Measurements from ENCODE around the gene TAAR6. TPM values are rescaled to one million over a fixed set of nuclear protein-coding genes. Genes with fewer than 3 reads are reported as not detected.

The TAAR6 gene
- total and polyA plus RNA-seq, 9 of the 15 experiments (the other 6 are each of a cell fraction or from before 2014, with no cell fraction given): not detected

GRCh38 chr6:132611616-132612015 lies 41.5 kb downstream of the TAAR6 start:
- ChIA-PET CTCF (ENCODE audit: low intra/inter-chr PET ratio) (no interaction called here), POLR2A (no interaction called here)
- in situ Hi-C loops (cut with MboI): no loop called here
- H3K36me3 ChIP-seq (ENCODE audit: control insufficient read depth, insufficient read depth, low read length): no peaks in the 10 kb centered on the region
- no TSS peak for BruUV-seq (replicated peaks)
- DNase-seq (ENCODE audit: extremely low read depth in 1 of 4, low spot score in 3 of 4) (no peak), ATAC-seq (no peak), FAIRE-seq (no peak)
- no peak overlapping the region for H3K9ac ChIP-seq (ENCODE audit: insufficient read depth in 1 of 2, low read depth in 2 of 2, low read length in 2 of 2)
- H3K9me1 ChIP-seq (ENCODE audit: control insufficient read depth, insufficient read depth, low read length): no peaks in the 10 kb centered on the region
- H3K9me3 ChIP-seq (replicated peaks; ENCODE audit: control insufficient read depth, insufficient read depth, low read depth, low read length): no peaks in the 10 kb centered on the region
- 0% methylated on average over 2 of the region's 2 CpGs for WGBS (ENCODE audit: insufficient coverage, low coverage, missing lambda C conversion rate)
- H4K20me1 ChIP-seq (replicated peaks; ENCODE audit: control insufficient read depth, insufficient read depth, low read length): no peaks in the 10 kb centered on the region
- H3K4me3 ChIP-seq: no peak overlapping the region
- no peak overlapping the region for H2AFZ ChIP-seq (ENCODE audit: low read depth, low read length)
- no peak overlapping the region for H3K27ac ChIP-seq (ENCODE audit: extremely low read depth, low read depth, low read length)
- no peaks in the 10 kb centered on the region for H3K4me1 ChIP-seq (replicated peaks in 1 of 2; ENCODE audit: control insufficient read depth in 2 of 2, insufficient read depth in 2 of 2, low read length in 2 of 2)
- peaks cover 0 to 3% of the 10 kb centered on the region in 2 experiments; a peak in 1 of 5 replicates for H3K27me3 ChIP-seq (ENCODE audit: control insufficient read depth in 2 of 2, insufficient read depth in 2 of 2, low read length in 2 of 2)
- intact Hi-C loops (cut with micrococcal nuclease): no loop called here
- no peak overlapping the region for H3K4me2 ChIP-seq (ENCODE audit: insufficient read depth, low read length)
- no peaks in the 10 kb centered on the region for H3K79me2 ChIP-seq (ENCODE audit: control insufficient read depth, insufficient read depth, low read length)
- TF ChIP-seq, protein P1, sequence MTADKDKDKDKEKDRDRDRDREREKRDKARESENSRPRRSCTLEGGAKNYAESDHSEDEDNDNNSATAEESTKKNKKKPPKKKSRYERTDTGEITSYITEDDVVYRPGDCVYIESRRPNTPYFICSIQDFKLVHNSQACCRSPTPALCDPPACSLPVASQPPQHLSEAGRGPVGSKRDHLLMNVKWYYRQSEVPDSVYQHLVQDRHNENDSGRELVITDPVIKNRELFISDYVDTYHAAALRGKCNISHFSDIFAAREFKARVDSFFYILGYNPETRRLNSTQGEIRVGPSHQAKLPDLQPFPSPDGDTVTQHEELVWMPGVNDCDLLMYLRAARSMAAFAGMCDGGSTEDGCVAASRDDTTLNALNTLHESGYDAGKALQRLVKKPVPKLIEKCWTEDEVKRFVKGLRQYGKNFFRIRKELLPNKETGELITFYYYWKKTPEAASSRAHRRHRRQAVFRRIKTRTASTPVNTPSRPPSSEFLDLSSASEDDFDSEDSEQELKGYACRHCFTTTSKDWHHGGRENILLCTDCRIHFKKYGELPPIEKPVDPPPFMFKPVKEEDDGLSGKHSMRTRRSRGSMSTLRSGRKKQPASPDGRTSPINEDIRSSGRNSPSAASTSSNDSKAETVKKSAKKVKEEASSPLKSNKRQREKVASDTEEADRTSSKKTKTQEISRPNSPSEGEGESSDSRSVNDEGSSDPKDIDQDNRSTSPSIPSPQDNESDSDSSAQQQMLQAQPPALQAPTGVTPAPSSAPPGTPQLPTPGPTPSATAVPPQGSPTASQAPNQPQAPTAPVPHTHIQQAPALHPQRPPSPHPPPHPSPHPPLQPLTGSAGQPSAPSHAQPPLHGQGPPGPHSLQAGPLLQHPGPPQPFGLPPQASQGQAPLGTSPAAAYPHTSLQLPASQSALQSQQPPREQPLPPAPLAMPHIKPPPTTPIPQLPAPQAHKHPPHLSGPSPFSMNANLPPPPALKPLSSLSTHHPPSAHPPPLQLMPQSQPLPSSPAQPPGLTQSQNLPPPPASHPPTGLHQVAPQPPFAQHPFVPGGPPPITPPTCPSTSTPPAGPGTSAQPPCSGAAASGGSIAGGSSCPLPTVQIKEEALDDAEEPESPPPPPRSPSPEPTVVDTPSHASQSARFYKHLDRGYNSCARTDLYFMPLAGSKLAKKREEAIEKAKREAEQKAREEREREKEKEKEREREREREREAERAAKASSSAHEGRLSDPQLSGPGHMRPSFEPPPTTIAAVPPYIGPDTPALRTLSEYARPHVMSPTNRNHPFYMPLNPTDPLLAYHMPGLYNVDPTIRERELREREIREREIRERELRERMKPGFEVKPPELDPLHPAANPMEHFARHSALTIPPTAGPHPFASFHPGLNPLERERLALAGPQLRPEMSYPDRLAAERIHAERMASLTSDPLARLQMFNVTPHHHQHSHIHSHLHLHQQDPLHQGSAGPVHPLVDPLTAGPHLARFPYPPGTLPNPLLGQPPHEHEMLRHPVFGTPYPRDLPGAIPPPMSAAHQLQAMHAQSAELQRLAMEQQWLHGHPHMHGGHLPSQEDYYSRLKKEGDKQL (CRISPR knock-in tag; IDR thresholded peaks at IDR 0.05; ENCODE audit: borderline replicate concordance): no peak
- TF ChIP-seq STAT5A (IDR thresholded peaks at IDR 0.05; ENCODE audit: borderline replicate concordance, low read length) (no peak), ESRRA (IDR thresholded peaks at IDR 0.05; ENCODE audit: borderline replicate concordance, low read depth) (no peak), NCOR1 (IDR thresholded peaks at IDR 0.05) (no peak), NRF1 (conservative IDR thresholded peaks at IDR 0.05 in 1 of 2, IDR thresholded peaks at IDR 0.05 in 1 of 2) (no peak), STAG1 (CRISPR knock-in tag; IDR thresholded peaks at IDR 0.05; ENCODE audit: borderline replicate concordance) (no peak), RBM22 (IDR thresholded peaks at IDR 0.05; ENCODE audit: low read depth, low read length, poor library complexity, severe bottlenecking) (no peak), FOXK1 (CRISPR knock-in tag; IDR thresholded peaks at IDR 0.05; ENCODE audit: borderline replicate concordance) (no peak), ZNF512 (tag; IDR thresholded peaks at IDR 0.05) (no peak)
- TF ChIP-seq, protein P2, sequence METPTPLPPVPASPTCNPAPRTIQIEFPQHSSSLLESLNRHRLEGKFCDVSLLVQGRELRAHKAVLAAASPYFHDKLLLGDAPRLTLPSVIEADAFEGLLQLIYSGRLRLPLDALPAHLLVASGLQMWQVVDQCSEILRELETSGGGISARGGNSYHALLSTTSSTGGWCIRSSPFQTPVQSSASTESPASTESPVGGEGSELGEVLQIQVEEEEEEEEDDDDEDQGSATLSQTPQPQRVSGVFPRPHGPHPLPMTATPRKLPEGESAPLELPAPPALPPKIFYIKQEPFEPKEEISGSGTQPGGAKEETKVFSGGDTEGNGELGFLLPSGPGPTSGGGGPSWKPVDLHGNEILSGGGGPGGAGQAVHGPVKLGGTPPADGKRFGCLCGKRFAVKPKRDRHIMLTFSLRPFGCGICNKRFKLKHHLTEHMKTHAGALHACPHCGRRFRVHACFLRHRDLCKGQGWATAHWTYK (CRISPR knock-in tag; IDR thresholded peaks at IDR 0.05): no peak
